GM23338 (cell line): ENCODE measurements around the gene NAT8L.

Experiments used
- CTCF ChIP-seq, 2 experiments: fragments of 200-600 bp in 1 of 2; sonication (generic) in 1 of 2; conservative IDR thresholded peaks; 2 replicates each; pipeline versions ENCODE4 v1.5.1 to v1.6.1; 2016 to 2017; ENCODE audit warnings: antibody characterized with exemption in 2 of 2, low read depth in 2 of 2, mild to moderate bottlenecking in 2 of 2, moderate library complexity in 1 of 2
- EZH2 ChIP-seq: fragments of 200-600 bp; sonication (generic); IDR thresholded peaks from one replicate; pipeline ENCODE4 v1.8.0; 2017; ENCODE audit warnings: antibody characterized with exemption, mild to moderate bottlenecking, low read depth; ENCODE audit not compliant: unreplicated experiment
- JUNB ChIP-seq: IDR thresholded peaks from one replicate; pipeline ENCODE4 v1.6.1; 2016; ENCODE audit warnings: antibody characterized with exemption; ENCODE audit not compliant: unreplicated experiment
- POLR2AphosphoS5 ChIP-seq: IDR thresholded peaks from 2 replicates; pipeline ENCODE4 v1.6.1; 2016; ENCODE audit warnings: antibody characterized with exemption, low read depth
- REST ChIP-seq: IDR thresholded peaks from one replicate; pipeline ENCODE4 v1.6.1; 2018; ENCODE audit warnings: antibody characterized with exemption; ENCODE audit not compliant: unreplicated experiment
- ZNF114 ChIP-seq: fragments of 250-450 bp; sonication (Bioruptor Pico); IDR thresholded peaks from 2 replicates; pipeline ENCODE4 v1.5.0; 2020; ENCODE audit warnings: mild to moderate bottlenecking, moderate library complexity
- ZNF331 ChIP-seq: fragments of 250-450 bp; sonication (Bioruptor Pico); IDR thresholded peaks from 2 replicates; pipeline ENCODE4 v1.5.0; 2020; ENCODE audit warnings: low read depth, mild to moderate bottlenecking, moderate library complexity
- ZNF462 ChIP-seq: fragments of 250-450 bp; sonication (Bioruptor Pico); IDR thresholded peaks from 2 replicates; pipeline ENCODE4 v1.5.0; 2020; ENCODE audit warnings: mild to moderate bottlenecking, moderate library complexity

- no peak for TF ChIP-seq ZNF114 (CRISPR knock-in tag)
- TF ChIP-seq REST = no peak
- no peak for TF ChIP-seq CTCF (conservative IDR thresholded peaks at IDR 0.05; ENCODE audit: low read depth in 2 of 2)
- no peak for TF ChIP-seq JUNB
- TF ChIP-seq EZH2 = no peak
- no peak for TF ChIP-seq POLR2AphosphoS5
- no peak for TF ChIP-seq ZNF331 (CRISPR knock-in tag)
- TF ChIP-seq ZNF462 = no peak
Measured at GRCh38 chr4:2071912-2072867, 13.1 kb downstream of the NAT8L start.
